A673 (cell line): ENCODE data around the gene PLAC9.

Experiments used
- EZH2 ChIP-seq: fragments of 200-600 bp; sonication (generic); IDR thresholded peaks from 2 replicates; pipeline ENCODE4 v1.6.1; 2017; ENCODE audit warnings: borderline replicate concordance, low read depth, mild to moderate bottlenecking, mixed read lengths, antibody characterized with exemption, low read length; ENCODE audit not compliant: poor library complexity, severe bottlenecking
- TF ChIP-seq, protein P1 (sequence below): fragments of 300-800, 200-600 bp; sonication (generic); conservative IDR thresholded peaks from 2 replicates; pipeline ENCODE4 v1.5.1; 2017; ENCODE audit warnings: low read depth, mild to moderate bottlenecking, antibody characterized with exemption, low read length, moderate library complexity, mixed read lengths

DNA sequence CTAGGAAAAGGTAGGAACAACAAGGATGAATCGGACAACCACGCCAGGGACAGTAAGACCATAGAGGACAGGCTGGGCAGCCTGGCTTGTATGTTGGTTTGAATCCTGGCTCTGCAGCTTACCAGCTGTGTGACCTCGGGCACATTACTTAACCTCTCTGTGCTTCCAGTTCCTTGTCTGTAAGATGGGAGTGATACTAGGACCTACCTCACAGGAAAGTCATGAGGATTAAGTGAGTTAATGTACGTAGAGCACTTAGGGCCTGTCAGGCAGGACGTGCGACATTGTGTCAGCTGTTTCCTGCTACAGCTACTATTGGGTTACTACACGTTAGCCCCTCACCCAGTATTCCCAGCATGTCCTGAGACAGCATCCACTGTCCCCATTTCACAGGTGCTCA is 32.1 kb downstream of the PLAC9 start:
- TF ChIP-seq, protein P1, sequence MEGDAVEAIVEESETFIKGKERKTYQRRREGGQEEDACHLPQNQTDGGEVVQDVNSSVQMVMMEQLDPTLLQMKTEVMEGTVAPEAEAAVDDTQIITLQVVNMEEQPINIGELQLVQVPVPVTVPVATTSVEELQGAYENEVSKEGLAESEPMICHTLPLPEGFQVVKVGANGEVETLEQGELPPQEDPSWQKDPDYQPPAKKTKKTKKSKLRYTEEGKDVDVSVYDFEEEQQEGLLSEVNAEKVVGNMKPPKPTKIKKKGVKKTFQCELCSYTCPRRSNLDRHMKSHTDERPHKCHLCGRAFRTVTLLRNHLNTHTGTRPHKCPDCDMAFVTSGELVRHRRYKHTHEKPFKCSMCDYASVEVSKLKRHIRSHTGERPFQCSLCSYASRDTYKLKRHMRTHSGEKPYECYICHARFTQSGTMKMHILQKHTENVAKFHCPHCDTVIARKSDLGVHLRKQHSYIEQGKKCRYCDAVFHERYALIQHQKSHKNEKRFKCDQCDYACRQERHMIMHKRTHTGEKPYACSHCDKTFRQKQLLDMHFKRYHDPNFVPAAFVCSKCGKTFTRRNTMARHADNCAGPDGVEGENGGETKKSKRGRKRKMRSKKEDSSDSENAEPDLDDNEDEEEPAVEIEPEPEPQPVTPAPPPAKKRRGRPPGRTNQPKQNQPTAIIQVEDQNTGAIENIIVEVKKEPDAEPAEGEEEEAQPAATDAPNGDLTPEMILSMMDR: no peak
- no peak for TF ChIP-seq EZH2
